B cell (primary cell): ENCODE results near the gene SYNC. TPM values are rescaled to one million over a fixed set of nuclear protein-coding genes. Genes with fewer than 3 reads are reported as not detected.

ENCODE experiments used
- ATAC-seq: fragments of 200-7000 bp; cut with Tn5 transposase; one replicate; pipeline ENCODE4 v1.10.0; 2021; ENCODE audit warnings: low read depth, mild to moderate bottlenecking, moderate number of reproducible peaks, moderate library complexity
- CTCF ChIA-PET: fragments of 350-600 bp; sonication (Branson Sonifier 250); formaldehyde crosslinking; loops from one replicate; lab custom pipeline; 2021; ENCODE audit warnings: antibody characterized with exemption, inconsistent platforms; lab: Charles Lee
- POLR2A ChIA-PET: fragments of 350-600 bp; sonication (Branson Sonifier 250); formaldehyde crosslinking; loops from one replicate; lab custom pipeline; 2021; ENCODE audit warnings: antibody characterized with exemption; lab: Charles Lee
- DNase-seq: peaks from one replicate; pipeline ENCODE4 v3.0.0; 2013
- H2AFZ ChIP-seq: 2 replicates; pipeline ENCODE4 v1.6.1; 2012; ENCODE audit warnings: mild to moderate bottlenecking, low read depth, low read length; ENCODE audit not compliant: insufficient read depth, poor library complexity, severe bottlenecking
- H3K27ac ChIP-seq, 2 donors: 1 replicate in 1 of 2; 2 replicates in 1 of 2; pipeline ENCODE4 v1.5.1; 2012 to 2013; ENCODE audit warnings: low read length in 2 of 2, mild to moderate bottlenecking in 2 of 2, moderate library complexity in 1 of 2
- H3K27me3 ChIP-seq, 4 experiments: fragments of 200-600 bp in 1 of 4; sonication (generic) in 1 of 4; replicated peaks in 1 of 4; 1 replicate in 2 of 4; 2 replicates in 2 of 4; pipeline versions ENCODE4 v1.6.1 to v1.7.0; 2013 to 2016; ENCODE audit warnings: low read length in 3 of 4, mild to moderate bottlenecking in 2 of 4, mixed read lengths in 1 of 4, moderate library complexity in 1 of 4; ENCODE audit not compliant: insufficient read depth in 4 of 4, control insufficient read depth in 3 of 4; ENCODE audit errors: control extremely low read depth in 1 of 4
- H3K36me3 ChIP-seq, 2 experiments: replicated peaks in 1 of 2; 1 replicate in 1 of 2; 2 replicates in 1 of 2; pipeline versions ENCODE4 v1.6.1 to v1.7.1; 2013; ENCODE audit warnings: low read length in 1 of 2; ENCODE audit not compliant: insufficient read depth in 2 of 2, control insufficient read depth in 1 of 2; ENCODE audit errors: control extremely low read depth in 1 of 2, extremely low read depth in 1 of 2
- H3K4me1 ChIP-seq, 2 donors: fragments of 200-600 bp in 1 of 2; sonication (generic) in 1 of 2; 1 replicate in 1 of 2; 2 replicates in 1 of 2; pipeline versions ENCODE4 v1.5.1 to v1.6.1; 2013 to 2017; ENCODE audit warnings: low read length in 2 of 2; ENCODE audit not compliant: control insufficient read depth in 2 of 2, insufficient read depth in 2 of 2
- H3K4me2 ChIP-seq: replicated peaks from 2 replicates; pipeline ENCODE3; 2012; ENCODE audit warnings: mild to moderate bottlenecking, low read depth, low read length; ENCODE audit not compliant: poor library complexity, severe bottlenecking
- H3K4me3 ChIP-seq, 5 experiments: fragments of 200-600 bp in 1 of 5; sonication (generic) in 1 of 5; 1 replicate in 3 of 5; 2 replicates in 2 of 5; pipeline versions ENCODE4 v1.5.1 to v1.7.0; 2011 to 2016; ENCODE audit warnings: low read length in 4 of 5, mild to moderate bottlenecking in 4 of 5, low read depth in 2 of 5, control low read depth in 1 of 5, moderate library complexity in 1 of 5; ENCODE audit not compliant: insufficient read depth in 1 of 5; ENCODE audit errors: control extremely low read depth in 1 of 5, extremely low read depth in 1 of 5
- H3K79me2 ChIP-seq: fragments of 200-600 bp; sonication (generic); one replicate; pipeline ENCODE4 v1.6.0; 2016; ENCODE audit warnings: low read length; ENCODE audit not compliant: control insufficient read depth, insufficient read depth
- H3K9ac ChIP-seq: fragments of 200-600 bp; sonication (generic); 2 replicates; pipeline ENCODE4 v1.6.1; 2017; ENCODE audit warnings: mild to moderate bottlenecking, low read length, moderate library complexity
- H3K9me3 ChIP-seq, 3 donors: one replicate each; pipeline versions ENCODE4 v1.6.1 to v1.7.1; 2013; ENCODE audit warnings: low read length in 2 of 3; ENCODE audit not compliant: control insufficient read depth in 2 of 3, insufficient read depth in 1 of 3; ENCODE audit errors: control extremely low read depth in 1 of 3
- H4K20me1 ChIP-seq: 2 replicates; pipeline ENCODE4 v1.6.0; 2012; ENCODE audit warnings: mild to moderate bottlenecking, low read length; ENCODE audit not compliant: insufficient read depth, control insufficient read depth, poor library complexity, severe bottlenecking
- H3K27ac Mint-ChIP-seq: one replicate; pipeline ENCODE4 v1.8.0; 2021; ENCODE audit warnings: mixed read lengths
- H3K27me3 Mint-ChIP-seq: one replicate; pipeline ENCODE4 v1.8.0; 2021; ENCODE audit warnings: mixed read lengths
- H3K4me1 Mint-ChIP-seq: one replicate; pipeline ENCODE4 v1.8.0; 2021; ENCODE audit warnings: mixed read lengths
- H3K4me3 Mint-ChIP-seq: one replicate; pipeline ENCODE4 v1.8.0; 2021; ENCODE audit warnings: mixed read lengths
- H3K9me3 Mint-ChIP-seq: one replicate; pipeline ENCODE4 v1.8.0; 2022; ENCODE audit warnings: mixed read lengths; ENCODE audit not compliant: insufficient read depth
- CTCF ChIP-seq: fragments of 200-600 bp; IDR thresholded peaks from one replicate; pipeline ENCODE4 v1.8.0; 2022; ENCODE audit warnings: antibody characterized with exemption, mild to moderate bottlenecking
- EZH2 ChIP-seq: IDR thresholded peaks from 2 replicates; pipeline ENCODE4 v1.6.1; 2012; ENCODE audit warnings: borderline replicate concordance, low read depth, mild to moderate bottlenecking, moderate library complexity, low read length; ENCODE audit not compliant: insufficient read depth, poor library complexity, severe bottlenecking
- WGBS: methylation state at CpG from one replicate; pipeline ENCODE4 v1.1.5; 2013; ENCODE audit warnings: missing lambda C conversion rate; ENCODE audit not compliant: insufficient coverage; 5-methylcytosine and 5-hydroxymethylcytosine counted together
- intact Hi-C: fragments of 100-400 bp; cut with micrococcal nuclease; formaldehyde crosslinking; loops from one replicate; pipeline ENCODE4 v1.10.0; 2022
- polyA plus RNA-seq: library from polyadenylated mRNA; depleted of rRNA; stranded (reverse); fragments of >200 nt; gene quantifications from 2 replicates; pipeline ENCODE4 v1.2.3, GENCODE V29; 2012
- total RNA-seq, 2 donors: library from RNA; stranded (reverse); fragments of 120-200 nt in 1 of 2; gene quantifications; 1 replicate in 1 of 2; 2 replicates in 1 of 2; pipeline versions ENCODE4 v1.2.3 to v1.2.4, GENCODE V29; 2013 to 2022

The SYNC gene
- total and polyA plus RNA-seq, 2 donors (not counting 1 experiment from before 2014, with no cell fraction given), result not detected

DNA sequence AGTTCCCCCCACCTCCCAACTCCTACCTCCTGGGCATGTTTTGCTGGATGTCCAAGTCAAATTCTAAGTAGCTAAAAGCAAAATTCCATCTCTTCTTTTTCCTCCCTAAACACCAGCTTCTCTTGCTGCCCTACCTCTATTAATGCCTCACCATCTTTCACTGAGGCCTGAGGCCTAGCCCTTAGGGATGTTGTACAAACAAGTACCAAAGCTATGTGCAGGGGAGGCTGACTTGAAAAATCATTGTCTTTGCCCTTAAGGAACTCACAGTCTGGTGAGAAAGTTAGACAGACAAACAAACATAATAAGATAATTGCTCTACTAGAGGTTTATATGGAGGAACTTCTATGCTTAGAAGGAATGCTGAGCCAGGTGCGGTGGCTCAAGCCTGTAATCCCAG is 25.3 kb upstream of the SYNC start:
- H4K20me1 ChIP-seq, result no peaks in the 10 kb centered on the region
- ChIA-PET POLR2A (no interaction called here), CTCF (interaction anchor here (3.5 kb wide), 1 partner anchor 16 kb away, joined by 14 read pairs; no protein-coding TSS in a partner anchor)
- no peaks in the 10 kb centered on the region for H3K79me2 ChIP-seq
- H3K36me3 ChIP-seq, result no peaks in the 10 kb centered on the region
- peaks cover 0 to 10% (median 3%) of the 10 kb centered on the region in 4 experiments for H3K27me3 ChIP-seq
- Mint-ChIP-seq H3K4me3 (no peak overlapping the region), H3K27ac (no peak overlapping the region), H3K27me3 (peaks cover 25% of the 10 kb centered on the region), H3K9me3 (no peaks in the 10 kb centered on the region), H3K4me1 (no peaks in the 10 kb centered on the region)
- TF ChIP-seq EZH2 (no peak), CTCF (no peak)
- H2AFZ ChIP-seq, result no peak overlapping the region
- H3K9ac ChIP-seq, result no peak overlapping the region
- ATAC-seq (no peak), DNase-seq (no peak)
- intact Hi-C loops, result no loop called here
- H3K4me3 ChIP-seq, result no peak overlapping the region
- H3K4me1 ChIP-seq, result no peaks in the 10 kb centered on the region
- WGBS, result no CpG with 5 or more reads among the region's 1 CpG
- H3K27ac ChIP-seq, result no peak overlapping the region
- no peaks in the 10 kb centered on the region for H3K9me3 ChIP-seq
- no peak overlapping the region for H3K4me2 ChIP-seq

GRCh38 chr1:32725615-32725982 is 23.0 kb upstream of the SYNC start:
- 69% methylated on average over 3 of the region's 3 CpGs for WGBS
- intact Hi-C loops, result no loop called here
- Histone ChIP-seq H3K27ac (no peak overlapping the region), H3K4me2 (no peak overlapping the region), H3K4me1 (no peaks in the 10 kb centered on the region), H3K9ac (no peak overlapping the region), H2AFZ (no peak overlapping the region), H3K79me2 (no peaks in the 10 kb centered on the region), H3K36me3 (no peaks in the 10 kb centered on the region), H3K9me3 (no peaks in the 10 kb centered on the region), H4K20me1 (no peaks in the 10 kb centered on the region), H3K4me3 (no peak overlapping the region), H3K27me3 (peaks cover 0 to 14% (median 7%) of the 10 kb centered on the region in 4 experiments)
- no peak overlapping the region for H3K4me3 Mint-ChIP-seq
- ATAC-seq (no peak), DNase-seq (no peak)
- no peak overlapping the region for H3K27ac Mint-ChIP-seq
- H3K4me1 Mint-ChIP-seq, result no peaks in the 10 kb centered on the region
- ChIA-PET POLR2A (no interaction called here), CTCF (interaction anchor here (2.3 kb wide), 1 partner anchor 13 kb away, joined by 10 read pairs; no protein-coding TSS in a partner anchor)
- no peak for TF ChIP-seq EZH2
- TF ChIP-seq CTCF, result no peak
- H3K27me3 Mint-ChIP-seq, result peaks cover 33% of the 10 kb centered on the region
- H3K9me3 Mint-ChIP-seq, result no peaks in the 10 kb centered on the region
